Smooth muscle cell (in vitro differentiated cells): Measurements from ENCODE around the gene ATRN. TPM values are rescaled to one million over a fixed set of nuclear protein-coding genes. Genes with fewer than 3 reads are reported as not detected.

Experiments
- DNase-seq: peaks from one replicate; lab custom pipeline; 2025; ENCODE audit not compliant: unreplicated experiment; lab: John Stamatoyannopoulos, UW
- H2AFZ ChIP-seq: fragments of 200-600 bp; sonication (generic); 2 replicates; pipeline ENCODE4 v1.6.0; 2016; ENCODE audit warnings: antibody characterized with exemption, low read depth, mild to moderate bottlenecking
- H3F3A ChIP-seq: fragments of 200-600 bp; sonication (generic); 2 replicates; pipeline ENCODE4 v1.6.0; 2017; ENCODE audit warnings: antibody characterized with exemption, low read depth
- H3K27ac ChIP-seq: fragments of 200-600 bp; sonication (generic); 2 replicates; pipeline ENCODE4 v1.5.1; 2016; ENCODE audit warnings: low read depth, mild to moderate bottlenecking
- H3K27me3 ChIP-seq: fragments of 200-600 bp; sonication (generic); 2 replicates; pipeline ENCODE4 v1.6.1; 2016; ENCODE audit warnings: low read depth, mild to moderate bottlenecking
- H3K36me3 ChIP-seq: fragments of 200-600 bp; sonication (generic); 2 replicates; pipeline ENCODE4 v1.5.1; 2016; ENCODE audit warnings: low read depth
- H3K4me1 ChIP-seq: fragments of 200-600 bp; sonication (generic); 2 replicates; pipeline ENCODE4 v1.5.1; 2016; ENCODE audit warnings: low read depth
- H3K4me2 ChIP-seq: fragments of 200-600 bp; sonication (generic); 2 replicates; pipeline ENCODE4 v1.6.0; 2016; ENCODE audit warnings: mild to moderate bottlenecking
- H3K4me3 ChIP-seq: fragments of 200-600 bp; sonication (generic); 2 replicates; pipeline ENCODE4 v1.5.1; 2016; ENCODE audit warnings: mild to moderate bottlenecking
- H3K79me2 ChIP-seq: fragments of 200-600 bp; sonication (generic); 2 replicates; pipeline ENCODE4 v1.6.0; 2016; ENCODE audit warnings: low read depth, mild to moderate bottlenecking
- H3K9ac ChIP-seq: fragments of 200-600 bp; sonication (generic); 2 replicates; pipeline ENCODE4 v1.6.0; 2016; ENCODE audit warnings: low read depth
- H3K9me3 ChIP-seq: fragments of 200-600 bp; sonication (generic); replicated peaks from 2 replicates; pipeline ENCODE4 v1.5.1; 2016; ENCODE audit warnings: low read depth
- H4K20me1 ChIP-seq: fragments of 200-600 bp; sonication (generic); 2 replicates; pipeline ENCODE4 v1.6.0; 2016; ENCODE audit warnings: low read depth
- WGBS: methylation state at CpG from one replicate; pipeline ENCODE4 v1.1.7; 2016; ENCODE audit warnings: low lambda C conversion rate; 5-methylcytosine and 5-hydroxymethylcytosine counted together
- polyA plus RNA-seq: library from polyadenylated mRNA; unstranded; fragments of >200 nt; fragmentation: Nextera tagmentation; extraction: Ambion mirVana; gene quantifications from 2 replicates; pipeline ENCODE4 v1.2.1, GENCODE V29; 2016
- total RNA-seq: library from RNA; depleted of rRNA; stranded (reverse); fragments of >200 nt; gene quantifications from 2 replicates; pipeline ENCODE4 v1.2.3, GENCODE V29; 2014
- TF ChIP-seq, protein P1 (sequence below): fragments of 200-600 bp; sonication (generic); IDR thresholded peaks from 2 replicates; pipeline ENCODE4 v1.5.1; 2017; ENCODE audit warnings: borderline replicate concordance, mild to moderate bottlenecking, antibody characterized with exemption; ENCODE audit not compliant: insufficient read depth, poor library complexity, severe bottlenecking

ATRN gene
- total and polyA plus RNA-seq, 2 experiments from 2014 or later: 17.9 to 44.0 TPM

DNA sequence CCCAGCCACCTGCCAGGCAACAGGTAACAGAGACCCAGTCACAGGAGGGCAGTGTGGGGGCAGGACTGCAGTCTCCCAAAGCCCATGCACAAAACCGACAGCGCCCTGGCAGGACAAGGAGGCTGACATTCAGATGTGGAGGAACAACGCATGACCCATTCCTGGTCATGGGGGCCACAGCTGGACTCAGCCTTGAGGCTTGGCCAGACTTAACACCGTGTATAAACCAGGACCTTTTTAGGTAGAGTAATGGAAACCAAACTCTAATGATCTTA, 184.2 kb downstream of the ATRN start:
- 66% methylated on average over 4 of the region's 4 CpGs for WGBS
- H3K27me3 ChIP-seq: no peaks in the 10 kb centered on the region

DNA sequence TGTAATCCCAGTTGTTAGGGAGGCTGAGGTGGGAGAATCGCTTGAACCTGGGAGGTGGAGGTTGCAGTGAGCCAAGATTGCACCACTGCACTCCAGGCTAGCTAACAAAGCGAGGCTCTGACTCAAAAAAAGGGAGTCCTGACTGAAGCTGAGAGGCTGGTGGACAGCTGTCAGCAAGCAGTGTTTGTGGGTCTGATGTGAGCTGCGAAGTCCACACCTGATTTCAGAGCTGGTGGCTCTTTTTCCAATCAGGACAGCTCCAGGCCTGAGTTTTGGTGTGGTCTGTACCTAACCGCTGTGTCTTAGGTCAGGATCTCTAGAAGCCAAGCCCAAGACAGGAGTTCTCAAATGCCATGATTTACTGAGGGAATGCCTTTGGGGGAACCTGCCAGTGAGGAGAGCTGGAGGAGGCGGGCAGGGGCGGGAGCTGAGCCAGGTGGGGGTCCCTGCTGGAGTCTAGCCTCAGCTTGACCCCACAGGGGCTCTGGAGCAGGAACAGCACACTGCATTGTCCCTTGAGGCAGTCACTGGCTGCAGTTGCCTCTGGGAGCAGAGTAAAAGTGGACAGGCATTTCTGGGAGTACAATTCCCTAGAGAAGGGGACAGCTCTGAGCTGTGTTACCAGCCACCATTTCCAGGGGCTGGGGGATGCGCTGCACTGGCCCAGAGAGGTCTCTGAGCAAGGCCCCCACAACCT, 187.3 kb downstream of the ATRN start:
- Histone ChIP-seq H3K4me1 (no peaks in the 10 kb centered on the region), H3K27ac (no peak overlapping the region), H3K9ac (no peak overlapping the region), H3K4me3 (no peak overlapping the region), H4K20me1 (no peaks in the 10 kb centered on the region), H3K9me3 (no peaks in the 10 kb centered on the region), H3K4me2 (no peak overlapping the region), H3F3A (no peaks in the 10 kb centered on the region), H3K79me2 (no peaks in the 10 kb centered on the region), H3K27me3 (peaks cover 28% of the 10 kb centered on the region), H2AFZ (no peak overlapping the region), H3K36me3 (no peaks in the 10 kb centered on the region)
- WGBS: 98% methylated on average over 7 of the region's 7 CpGs
- no peak for DNase-seq
- TF ChIP-seq, protein P1, sequence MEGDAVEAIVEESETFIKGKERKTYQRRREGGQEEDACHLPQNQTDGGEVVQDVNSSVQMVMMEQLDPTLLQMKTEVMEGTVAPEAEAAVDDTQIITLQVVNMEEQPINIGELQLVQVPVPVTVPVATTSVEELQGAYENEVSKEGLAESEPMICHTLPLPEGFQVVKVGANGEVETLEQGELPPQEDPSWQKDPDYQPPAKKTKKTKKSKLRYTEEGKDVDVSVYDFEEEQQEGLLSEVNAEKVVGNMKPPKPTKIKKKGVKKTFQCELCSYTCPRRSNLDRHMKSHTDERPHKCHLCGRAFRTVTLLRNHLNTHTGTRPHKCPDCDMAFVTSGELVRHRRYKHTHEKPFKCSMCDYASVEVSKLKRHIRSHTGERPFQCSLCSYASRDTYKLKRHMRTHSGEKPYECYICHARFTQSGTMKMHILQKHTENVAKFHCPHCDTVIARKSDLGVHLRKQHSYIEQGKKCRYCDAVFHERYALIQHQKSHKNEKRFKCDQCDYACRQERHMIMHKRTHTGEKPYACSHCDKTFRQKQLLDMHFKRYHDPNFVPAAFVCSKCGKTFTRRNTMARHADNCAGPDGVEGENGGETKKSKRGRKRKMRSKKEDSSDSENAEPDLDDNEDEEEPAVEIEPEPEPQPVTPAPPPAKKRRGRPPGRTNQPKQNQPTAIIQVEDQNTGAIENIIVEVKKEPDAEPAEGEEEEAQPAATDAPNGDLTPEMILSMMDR: no peak

More for the DNA sequence above, 184.2 kb downstream of the ATRN start:
- Histone ChIP-seq H4K20me1 (no peaks in the 10 kb centered on the region), H3K4me2 (no peak overlapping the region), H3F3A (no peaks in the 10 kb centered on the region), H2AFZ (no peak overlapping the region), H3K4me3 (no peak overlapping the region), H3K9me3 (no peaks in the 10 kb centered on the region), H3K79me2 (no peaks in the 10 kb centered on the region), H3K9ac (no peak overlapping the region), H3K27ac (no peak overlapping the region), H3K36me3 (no peaks in the 10 kb centered on the region), H3K4me1 (no peaks in the 10 kb centered on the region)
- TF ChIP-seq, protein P1: no peak
- DNase-seq: no peak

DNA sequence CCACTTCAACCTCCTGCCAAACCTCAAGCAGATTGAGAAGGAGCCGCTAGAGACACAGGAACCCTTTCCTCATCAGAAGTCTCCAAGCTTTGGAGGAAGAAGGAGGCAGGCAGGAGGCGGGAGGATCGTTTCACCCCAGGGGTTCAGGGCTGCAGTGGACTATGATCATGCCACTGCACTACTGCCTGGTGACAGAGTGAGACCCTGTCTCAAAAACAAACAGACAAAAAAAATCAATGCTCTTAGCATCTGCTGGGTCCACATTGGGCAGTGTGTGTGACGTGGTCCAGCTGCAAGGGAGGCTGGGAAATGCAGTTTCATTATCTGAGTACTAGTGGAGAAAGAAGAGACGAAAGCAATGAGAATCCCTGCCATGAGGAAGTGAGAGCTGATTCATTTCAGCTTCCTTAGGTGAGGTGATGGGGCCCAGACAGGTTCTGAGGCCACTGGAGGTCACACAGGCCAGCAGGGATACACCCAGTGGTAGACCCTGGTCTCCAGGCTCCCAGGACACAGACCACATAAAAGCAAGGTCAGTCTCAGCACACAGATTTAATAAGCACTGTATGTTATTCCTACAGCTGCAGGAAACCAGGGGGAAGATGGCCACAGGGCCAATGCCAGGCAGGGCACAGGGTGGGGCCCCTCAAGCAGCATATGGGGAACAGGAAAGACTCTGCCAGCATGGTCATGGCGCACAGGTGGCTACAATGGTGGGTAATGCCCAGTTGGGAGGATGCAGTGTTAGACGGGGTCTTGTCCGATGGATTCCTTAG, 188.1 kb downstream of the ATRN start:
- H3K4me2 ChIP-seq: no peak overlapping the region
- H3K4me3 ChIP-seq: no peak overlapping the region
- H3K27me3 ChIP-seq: peaks cover 33% of the 10 kb centered on the region
- no peaks in the 10 kb centered on the region for H3K4me1 ChIP-seq
- no peaks in the 10 kb centered on the region for H3K9me3 ChIP-seq
- TF ChIP-seq, protein P1: no peak
- no peak for DNase-seq
- no peak overlapping the region for H3K27ac ChIP-seq
- no peak overlapping the region for H3K9ac ChIP-seq
- H2AFZ ChIP-seq: no peak overlapping the region
- 78% methylated on average over 8 of the region's 8 CpGs for WGBS
- H3K36me3 ChIP-seq: no peaks in the 10 kb centered on the region
- no peaks in the 10 kb centered on the region for H3K79me2 ChIP-seq
- H4K20me1 ChIP-seq: no peaks in the 10 kb centered on the region
- no peaks in the 10 kb centered on the region for H3F3A ChIP-seq
